HepG2 (cell line): Measurements from ENCODE around the gene CBLC. TPM values are rescaled to one million over a fixed set of nuclear protein-coding genes. Genes with fewer than 3 reads are reported as not detected.

Experiments
- ATF7-NPFF ChIP-seq: sonication (generic); formaldehyde crosslinking; IDR thresholded peaks from 2 replicates; pipeline ENCODE4 v1.8.1; 2023; ENCODE audit warnings: mild to moderate bottlenecking, low read depth, missing genetic modification reagents, moderate library complexity
- CBFB ChIP-seq: sonication (generic); formaldehyde crosslinking; IDR thresholded peaks from 2 replicates; pipeline ENCODE4 v1.4.0; 2020; ENCODE audit warnings: missing genetic modification reagents
- CBX1 ChIP-seq: IDR thresholded peaks from one replicate; pipeline ENCODE4 v1.6.1; 2016; ENCODE audit warnings: antibody characterized with exemption, low read depth
- CREM ChIP-seq, 2 experiments: sonication (generic) in 1 of 2; formaldehyde crosslinking in 1 of 2; IDR thresholded peaks; 2 replicates each; pipeline versions ENCODE4 v1.4.0 to v1.6.1; 2016 to 2020; ENCODE audit warnings: antibody characterized with exemption in 1 of 2, mild to moderate bottlenecking in 1 of 2, missing genetic modification reagents in 1 of 2
- EHMT2 ChIP-seq: fragments of 200-600 bp; sonication (generic); IDR thresholded peaks from 2 replicates; pipeline ENCODE4 v1.7.0; 2017; ENCODE audit warnings: antibody characterized with exemption, low read depth, low read length, borderline replicate concordance
- EP300 ChIP-seq, 3 experiments: sonication (generic) in 1 of 3; formaldehyde crosslinking in 1 of 3; IDR thresholded peaks; 2 replicates each; pipeline versions ENCODE4 v1.5.1 to v1.6.1; 2011 to 2020; ENCODE audit warnings: low read depth in 2 of 3, low read length in 2 of 3, borderline replicate concordance in 1 of 3, improper control_type of control experiment in 1 of 3, mild to moderate bottlenecking in 1 of 3, missing genetic modification reagents in 1 of 3, moderate library complexity in 1 of 3
- HDAC1 ChIP-seq: sonication (generic); formaldehyde crosslinking; IDR thresholded peaks from 2 replicates; pipeline ENCODE4 v1.5.1; 2020; ENCODE audit warnings: mild to moderate bottlenecking, missing genetic modification reagents
- MATR3 ChIP-seq: sonication (generic); formaldehyde crosslinking; IDR thresholded peaks from 2 replicates; pipeline ENCODE4 v1.4.0; 2020; ENCODE audit warnings: missing genetic modification reagents
- MYNN ChIP-seq: sonication (generic); formaldehyde crosslinking; IDR thresholded peaks from 2 replicates; pipeline ENCODE4 v1.4.0; 2020; ENCODE audit warnings: mild to moderate bottlenecking, low read depth, missing genetic modification reagents
- NR2F6 ChIP-seq, 2 experiments: IDR thresholded peaks; 2 replicates each; pipeline ENCODE4 v1.6.1; 2016; ENCODE audit warnings: antibody characterized with exemption in 1 of 2, mild to moderate bottlenecking in 1 of 2
- RXRB ChIP-seq: IDR thresholded peaks from 2 replicates; pipeline ENCODE4 v1.6.1; 2016; ENCODE audit warnings: borderline replicate concordance, missing genetic modification reagents, missing compliant biosample characterization
- SAP130 ChIP-seq: IDR thresholded peaks from 2 replicates; pipeline ENCODE4 v1.6.1; 2016; ENCODE audit warnings: low read depth
- SMAD1 ChIP-seq: sonication (generic); formaldehyde crosslinking; IDR thresholded peaks from 2 replicates; pipeline ENCODE4 v1.4.0; 2020; ENCODE audit warnings: missing genetic modification reagents, low read depth, mild to moderate bottlenecking, borderline replicate concordance
- SMC3 ChIP-seq: IDR thresholded peaks from 2 replicates; pipeline ENCODE4 v1.6.1; 2011; ENCODE audit warnings: low read length, improper control_type of control experiment
- ZMYM3 ChIP-seq: sonication (generic); formaldehyde crosslinking; IDR thresholded peaks from 2 replicates; pipeline ENCODE4 v1.5.1; 2020; ENCODE audit warnings: mild to moderate bottlenecking, missing genetic modification reagents
- ZNF207 ChIP-seq: fragments of 450-650 bp; IDR thresholded peaks from 2 replicates; pipeline ENCODE4 v1.6.1; 2016; ENCODE audit warnings: antibody characterized with exemption, borderline replicate concordance
- ZNF24 ChIP-seq: fragments of 450-650 bp; IDR thresholded peaks from 2 replicates; pipeline ENCODE4 v1.6.1; 2017; ENCODE audit warnings: antibody characterized with exemption, mild to moderate bottlenecking
- ZNF615 ChIP-seq: sonication (generic); formaldehyde crosslinking; IDR thresholded peaks from 2 replicates; pipeline ENCODE4 v1.5.0; 2020; ENCODE audit warnings: mild to moderate bottlenecking, missing genetic modification reagents, borderline replicate concordance
- polyA plus RNA-seq, 8 experiments: library from polyadenylated mRNA; depleted of rRNA in 3 of 8; stranded (reverse) in 7 of 8; unstranded in 1 of 8; fragments of >200 nt; fragmentation: Illumina TruSeq in 4 of 8; extraction: Trizol in 4 of 8; gene quantifications; 2 replicates each; pipeline versions ENCODE4 v1.2.1 to v1.2.3, GENCODE V29; 2011 to 2016; ENCODE audit warnings: low read depth in 4 of 8, missing spikeins in 1 of 8, mixed read lengths in 1 of 8; ENCODE audit not compliant: insufficient read depth in 1 of 8
- total RNA-seq, 5 experiments: library from RNA; depleted of rRNA; stranded (reverse); fragments of >200 nt; fragmentation: Illumina TruSeq; extraction: Trizol; gene quantifications; 2 replicates each; pipeline ENCODE4 v1.2.3, GENCODE V29; 2016; ENCODE audit warnings: low read depth in 1 of 5
- TF ChIP-seq, protein P1 (sequence below): sonication (generic); formaldehyde crosslinking; IDR thresholded peaks from 2 replicates; pipeline ENCODE4 v1.9.0; 2021; ENCODE audit warnings: missing genetic modification reagents, borderline replicate concordance
- TF ChIP-seq, protein P2 (sequence below): sonication (generic); formaldehyde crosslinking; IDR thresholded peaks from 2 replicates; pipeline ENCODE4 v1.4.0; 2020; ENCODE audit warnings: missing genetic modification reagents
- TF ChIP-seq, protein P3 (sequence below): IDR thresholded peaks from 2 replicates; pipeline ENCODE4 v1.6.1; 2018; ENCODE audit warnings: missing genetic modification reagents, mild to moderate bottlenecking, missing compliant biosample characterization

CBLC gene
- total and polyA plus RNA-seq, 2 of the 13 experiments (the other 11 are each of a cell fraction or from before 2014, with no cell fraction given), result 1.8 to 2.6 TPM

DNA sequence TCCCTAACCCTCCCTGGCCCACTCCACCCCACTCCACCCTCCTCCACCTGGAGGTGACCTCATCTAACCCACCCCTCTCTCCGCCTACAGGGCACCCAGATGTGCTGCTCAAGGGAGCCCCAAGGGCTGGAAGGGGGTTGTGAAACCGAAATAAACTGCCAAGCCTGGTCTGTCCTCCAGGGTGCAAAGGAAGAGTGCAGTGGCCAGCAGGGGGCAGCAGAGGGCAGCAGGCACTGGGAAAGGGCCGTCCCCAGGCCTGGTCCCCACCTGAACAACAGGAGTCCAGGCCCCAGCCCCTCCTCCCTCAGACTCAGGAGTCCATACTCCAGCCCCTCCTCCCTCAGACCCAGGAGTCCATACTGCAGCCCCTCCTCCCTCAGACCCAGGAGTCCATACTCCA is 22.8 kb downstream of the CBLC start (continued):
- TF ChIP-seq SMC3 (peak; percentile 74), MATR3 (CRISPR knock-in tag) (no peak), EHMT2 (no peak), ZMYM3 (CRISPR knock-in tag) (peak; percentile 80), HDAC1 (CRISPR knock-in tag) (peak; percentile 47), SMAD1 (CRISPR knock-in tag) (no peak), RXRB (CRISPR knock-in tag) (peak; percentile 40; the same call in 1 of the 2 replicates), SAP130 (CRISPR knock-in tag) (peak; percentile 50; the same call in 1 of the 2 replicates), ZNF207 (no peak), CBX1 (no peak), ATF7-NPFF (CRISPR knock-in tag) (0 out of 2 replicates have a peak, but pooled peaks have one; percentile 28), EP300 (IDR thresholded peaks at IDR 0.05; ENCODE audit: low read depth in 2 of 2, low read length in 2 of 2) (peak in 1 of 2 experiments; percentile 13; a peak in 1 of 4 replicates), EP300 (CRISPR knock-in tag; IDR thresholded peaks at IDR 0.05; ENCODE audit: borderline replicate concordance) (no peak), NR2F6 (IDR thresholded peaks at IDR 0.05) (no peak), NR2F6 (CRISPR knock-in tag; IDR thresholded peaks at IDR 0.05) (peak; percentile 46), ZNF615 (no peak), CBFB (peak; percentile 44; the same call in 1 of the 2 replicates), MYNN (CRISPR knock-in tag) (no peak), ZNF24 (no peak), CREM (IDR thresholded peaks at IDR 0.05) (peak; percentile 24; the same call in 1 of the 2 replicates), CREM (CRISPR knock-in tag; IDR thresholded peaks at IDR 0.05) (no peak)
- TF ChIP-seq, protein P1, sequence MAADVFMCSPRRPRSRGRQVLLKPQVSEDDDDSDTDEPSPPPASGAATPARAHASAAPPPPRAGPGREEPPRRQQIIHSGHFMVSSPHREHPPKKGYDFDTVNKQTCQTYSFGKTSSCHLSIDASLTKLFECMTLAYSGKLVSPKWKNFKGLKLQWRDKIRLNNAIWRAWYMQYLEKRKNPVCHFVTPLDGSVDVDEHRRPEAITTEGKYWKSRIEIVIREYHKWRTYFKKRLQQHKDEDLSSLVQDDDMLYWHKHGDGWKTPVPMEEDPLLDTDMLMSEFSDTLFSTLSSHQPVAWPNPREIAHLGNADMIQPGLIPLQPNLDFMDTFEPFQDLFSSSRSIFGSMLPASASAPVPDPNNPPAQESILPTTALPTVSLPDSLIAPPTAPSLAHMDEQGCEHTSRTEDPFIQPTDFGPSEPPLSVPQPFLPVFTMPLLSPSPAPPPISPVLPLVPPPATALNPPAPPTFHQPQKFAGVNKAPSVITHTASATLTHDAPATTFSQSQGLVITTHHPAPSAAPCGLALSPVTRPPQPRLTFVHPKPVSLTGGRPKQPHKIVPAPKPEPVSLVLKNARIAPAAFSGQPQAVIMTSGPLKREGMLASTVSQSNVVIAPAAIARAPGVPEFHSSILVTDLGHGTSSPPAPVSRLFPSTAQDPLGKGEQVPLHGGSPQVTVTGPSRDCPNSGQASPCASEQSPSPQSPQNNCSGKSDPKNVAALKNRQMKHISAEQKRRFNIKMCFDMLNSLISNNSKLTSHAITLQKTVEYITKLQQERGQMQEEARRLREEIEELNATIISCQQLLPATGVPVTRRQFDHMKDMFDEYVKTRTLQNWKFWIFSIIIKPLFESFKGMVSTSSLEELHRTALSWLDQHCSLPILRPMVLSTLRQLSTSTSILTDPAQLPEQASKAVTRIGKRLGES (CRISPR knock-in tag), result no peak
- TF ChIP-seq, protein P2, sequence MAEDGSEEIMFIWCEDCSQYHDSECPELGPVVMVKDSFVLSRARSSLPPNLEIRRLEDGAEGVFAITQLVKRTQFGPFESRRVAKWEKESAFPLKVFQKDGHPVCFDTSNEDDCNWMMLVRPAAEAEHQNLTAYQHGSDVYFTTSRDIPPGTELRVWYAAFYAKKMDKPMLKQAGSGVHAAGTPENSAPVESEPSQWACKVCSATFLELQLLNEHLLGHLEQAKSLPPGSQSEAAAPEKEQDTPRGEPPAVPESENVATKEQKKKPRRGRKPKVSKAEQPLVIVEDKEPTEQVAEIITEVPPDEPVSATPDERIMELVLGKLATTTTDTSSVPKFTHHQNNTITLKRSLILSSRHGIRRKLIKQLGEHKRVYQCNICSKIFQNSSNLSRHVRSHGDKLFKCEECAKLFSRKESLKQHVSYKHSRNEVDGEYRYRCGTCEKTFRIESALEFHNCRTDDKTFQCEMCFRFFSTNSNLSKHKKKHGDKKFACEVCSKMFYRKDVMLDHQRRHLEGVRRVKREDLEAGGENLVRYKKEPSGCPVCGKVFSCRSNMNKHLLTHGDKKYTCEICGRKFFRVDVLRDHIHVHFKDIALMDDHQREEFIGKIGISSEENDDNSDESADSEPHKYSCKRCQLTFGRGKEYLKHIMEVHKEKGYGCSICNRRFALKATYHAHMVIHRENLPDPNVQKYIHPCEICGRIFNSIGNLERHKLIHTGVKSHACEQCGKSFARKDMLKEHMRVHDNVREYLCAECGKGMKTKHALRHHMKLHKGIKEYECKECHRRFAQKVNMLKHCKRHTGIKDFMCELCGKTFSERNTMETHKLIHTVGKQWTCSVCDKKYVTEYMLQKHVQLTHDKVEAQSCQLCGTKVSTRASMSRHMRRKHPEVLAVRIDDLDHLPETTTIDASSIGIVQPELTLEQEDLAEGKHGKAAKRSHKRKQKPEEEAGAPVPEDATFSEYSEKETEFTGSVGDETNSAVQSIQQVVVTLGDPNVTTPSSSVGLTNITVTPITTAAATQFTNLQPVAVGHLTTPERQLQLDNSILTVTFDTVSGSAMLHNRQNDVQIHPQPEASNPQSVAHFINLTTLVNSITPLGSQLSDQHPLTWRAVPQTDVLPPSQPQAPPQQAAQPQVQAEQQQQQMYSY (CRISPR knock-in tag), result no peak
- TF ChIP-seq, protein P3, sequence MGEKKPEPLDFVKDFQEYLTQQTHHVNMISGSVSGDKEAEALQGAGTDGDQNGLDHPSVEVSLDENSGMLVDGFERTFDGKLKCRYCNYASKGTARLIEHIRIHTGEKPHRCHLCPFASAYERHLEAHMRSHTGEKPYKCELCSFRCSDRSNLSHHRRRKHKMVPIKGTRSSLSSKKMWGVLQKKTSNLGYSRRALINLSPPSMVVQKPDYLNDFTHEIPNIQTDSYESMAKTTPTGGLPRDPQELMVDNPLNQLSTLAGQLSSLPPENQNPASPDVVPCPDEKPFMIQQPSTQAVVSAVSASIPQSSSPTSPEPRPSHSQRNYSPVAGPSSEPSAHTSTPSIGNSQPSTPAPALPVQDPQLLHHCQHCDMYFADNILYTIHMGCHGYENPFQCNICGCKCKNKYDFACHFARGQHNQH (CRISPR knock-in tag), result peak; percentile 54; the same call in 1 of the 2 replicates
